ENCODE results near the gene SH2D4B.

GRCh38 chr10:80619036-80619435 is 81.3 kb downstream of the SH2D4B start:
- TF ChIP-seq CTCF (IDR thresholded peaks at IDR 0.05) = no peak
- TF ChIP-seq POLR2AphosphoS5 (IDR thresholded peaks at IDR 0.05) = no peak
- no peak for TF ChIP-seq POLR2A (IDR thresholded peaks at IDR 0.05)
- TF ChIP-seq EP300 (IDR thresholded peaks at IDR 0.05) = no peak
